Measurements from ENCODE around the gene NCK2.

Gene NCK2

GRCh38 chr2:105847056-105847455 lies 102.3 kb downstream of the NCK2 start:
- Histone ChIP-seq H3K27ac (ENCODE audit: low read length, poor library complexity, severe bottlenecking) (no peak overlapping the region), H2BK15ac (ENCODE audit: low read depth, poor library complexity, severe bottlenecking) (no peak overlapping the region), H2BK5ac (ENCODE audit: low read depth, low read length, poor library complexity, severe bottlenecking) (no peak overlapping the region), H3K4ac (ENCODE audit: low read depth in 1 of 2, low read length in 2 of 2) (no peak overlapping the region), H3K9me3 (ENCODE audit: control insufficient read depth, low read length) (no peaks in the 10 kb centered on the region), H3K9ac (ENCODE audit: low read length) (no peak overlapping the region), H4K91ac (ENCODE audit: low read length) (no peak overlapping the region), H3K23ac (ENCODE audit: low read length in 2 of 2) (no peak overlapping the region), H3K27me3 (ENCODE audit: control insufficient read depth in 1 of 2, insufficient read depth in 1 of 2, low read length in 2 of 2) (no peaks in the 10 kb centered on the region), H2AFZ (ENCODE audit: low read depth, low read length) (no peak overlapping the region), H2BK120ac (ENCODE audit: low read depth, low read length) (no peak overlapping the region), H3K4me3 (ENCODE audit: insufficient read depth in 1 of 2, low read depth in 1 of 2, low read length in 2 of 2) (no peak overlapping the region), H2BK12ac (ENCODE audit: low read length in 2 of 2) (no peak overlapping the region), H3K14ac (ENCODE audit: low read length in 2 of 2) (no peak overlapping the region), H3K18ac (ENCODE audit: low read depth in 1 of 2, low read length in 2 of 2) (no peak overlapping the region), H3K36me3 (ENCODE audit: control insufficient read depth in 1 of 2, insufficient read depth in 2 of 2, low read depth in 1 of 2, low read length in 2 of 2) (no peaks in the 10 kb centered on the region), H2AK5ac (ENCODE audit: low read length, severe bottlenecking) (no peak overlapping the region), H3K79me1 (replicated peaks; ENCODE audit: low read length, poor library complexity, severe bottlenecking) (peaks cover 33% of the 10 kb centered on the region), H3K4me1 (ENCODE audit: control insufficient read depth, insufficient read depth, low read depth, low read length) (peaks cover 6% of the 10 kb centered on the region), H3K4me2 (ENCODE audit: low read length, poor library complexity, severe bottlenecking) (no peak overlapping the region), H4K8ac (ENCODE audit: low read length) (no peak overlapping the region)
- no peak for DNase-seq
- 93% methylated on average over 2 of the region's 2 CpGs for WGBS

GRCh38 chr2:105848367-105848766 lies 103.7 kb downstream of the NCK2 start:
- H3K79me1 ChIP-seq (replicated peaks; ENCODE audit: low read length, poor library complexity, severe bottlenecking) = peaks cover 32% of the 10 kb centered on the region
- H2AFZ ChIP-seq (ENCODE audit: low read depth, low read length) = no peak overlapping the region
- no peak overlapping the region for H3K4ac ChIP-seq (ENCODE audit: low read depth in 1 of 2, low read length in 2 of 2)
- H2BK15ac ChIP-seq (ENCODE audit: low read depth, poor library complexity, severe bottlenecking) = no peak overlapping the region
- H3K14ac ChIP-seq (ENCODE audit: low read length in 2 of 2) = no peak overlapping the region
- H3K4me2 ChIP-seq (ENCODE audit: low read length, poor library complexity, severe bottlenecking) = no peak overlapping the region
- 100% methylated on average over 3 of the region's 7 CpGs for WGBS
- no peak overlapping the region for H3K18ac ChIP-seq (ENCODE audit: low read depth in 1 of 2, low read length in 2 of 2)
- no peak overlapping the region for H3K27ac ChIP-seq (ENCODE audit: low read length, poor library complexity, severe bottlenecking)
- peaks cover 3% of the 10 kb centered on the region for H3K4me1 ChIP-seq (ENCODE audit: control insufficient read depth, insufficient read depth, low read depth, low read length)
- H3K23ac ChIP-seq (ENCODE audit: low read length in 2 of 2) = no peak overlapping the region
- no peak overlapping the region for H2BK12ac ChIP-seq (ENCODE audit: low read length in 2 of 2)
- H3K4me3 ChIP-seq (ENCODE audit: insufficient read depth in 1 of 2, low read depth in 1 of 2, low read length in 2 of 2) = no peak overlapping the region
- H4K91ac ChIP-seq (ENCODE audit: low read length) = no peak overlapping the region
- no peaks in the 10 kb centered on the region for H3K9me3 ChIP-seq (ENCODE audit: control insufficient read depth, low read length)
- no peak overlapping the region for H2AK5ac ChIP-seq (ENCODE audit: low read length, severe bottlenecking)
- no peak overlapping the region for H2BK120ac ChIP-seq (ENCODE audit: low read depth, low read length)
- no peak overlapping the region for H2BK5ac ChIP-seq (ENCODE audit: low read depth, low read length, poor library complexity, severe bottlenecking)
- H3K9ac ChIP-seq (ENCODE audit: low read length) = no peak overlapping the region
- H3K27me3 ChIP-seq (ENCODE audit: control insufficient read depth in 1 of 2, insufficient read depth in 1 of 2, low read length in 2 of 2) = no peaks in the 10 kb centered on the region
- no peaks in the 10 kb centered on the region for H3K36me3 ChIP-seq (ENCODE audit: control insufficient read depth in 1 of 2, insufficient read depth in 2 of 2, low read depth in 1 of 2, low read length in 2 of 2)
- no peak overlapping the region for H4K8ac ChIP-seq (ENCODE audit: low read length)
- DNase-seq = no peak

DNA sequence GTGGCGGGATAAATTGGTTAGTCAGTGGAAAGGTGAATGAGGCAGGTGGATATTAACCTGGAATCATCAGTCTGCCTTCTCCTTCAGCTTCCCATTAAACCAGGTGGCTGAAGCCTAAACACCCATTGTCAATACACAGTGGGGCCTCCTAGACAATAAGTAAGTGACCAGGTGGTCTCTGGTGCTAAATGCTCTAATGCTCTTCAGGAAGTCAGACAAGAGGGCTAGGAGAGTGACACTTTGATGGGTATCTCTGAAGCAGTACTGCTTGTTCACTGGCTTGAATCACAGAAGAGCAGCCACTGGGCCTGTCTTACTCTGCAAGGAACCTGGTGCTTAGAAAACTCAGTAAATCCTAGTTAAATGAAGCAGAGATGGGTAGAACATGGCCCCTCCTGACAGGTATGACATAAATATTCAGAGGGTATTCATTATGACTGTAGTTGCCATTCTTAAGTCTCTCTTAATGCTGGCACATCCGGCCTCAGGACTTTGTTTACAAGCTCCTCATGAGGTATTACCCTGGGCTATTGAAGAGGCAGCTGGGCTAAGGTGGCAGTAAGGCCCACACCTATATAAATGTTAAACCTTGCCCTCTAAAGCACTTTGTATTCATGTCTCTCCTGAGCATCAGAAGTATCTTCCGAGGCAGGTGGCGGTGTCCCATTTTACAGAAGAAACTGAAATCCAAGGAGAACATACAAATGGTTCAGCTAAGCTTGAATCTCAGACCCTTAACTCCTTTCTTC lies 104.9 kb downstream of the NCK2 start:
- no peak overlapping the region for H3K4ac ChIP-seq (ENCODE audit: low read depth in 1 of 2, low read length in 2 of 2)
- no peak overlapping the region for H2BK15ac ChIP-seq (ENCODE audit: low read depth, poor library complexity, severe bottlenecking)
- H4K91ac ChIP-seq (ENCODE audit: low read length) = no peak overlapping the region
- no peak overlapping the region for H3K18ac ChIP-seq (ENCODE audit: low read depth in 1 of 2, low read length in 2 of 2)
- no peak overlapping the region for H2BK12ac ChIP-seq (ENCODE audit: low read length in 2 of 2)
- H3K9ac ChIP-seq (ENCODE audit: low read length) = no peak overlapping the region
- no peaks in the 10 kb centered on the region for H3K36me3 ChIP-seq (ENCODE audit: control insufficient read depth in 1 of 2, insufficient read depth in 2 of 2, low read depth in 1 of 2, low read length in 2 of 2)
- H3K79me1 ChIP-seq (replicated peaks; ENCODE audit: low read length, poor library complexity, severe bottlenecking) = peaks cover 36% of the 10 kb centered on the region
- 89% methylated on average over 4 of the region's 4 CpGs for WGBS
- no peak overlapping the region for H2AK5ac ChIP-seq (ENCODE audit: low read length, severe bottlenecking)
- no peak overlapping the region for H2BK5ac ChIP-seq (ENCODE audit: low read depth, low read length, poor library complexity, severe bottlenecking)
- no peak overlapping the region for H3K4me3 ChIP-seq (ENCODE audit: insufficient read depth in 1 of 2, low read depth in 1 of 2, low read length in 2 of 2)
- no peak overlapping the region for H3K14ac ChIP-seq (ENCODE audit: low read length in 2 of 2)
- no peaks in the 10 kb centered on the region for H3K9me3 ChIP-seq (ENCODE audit: control insufficient read depth, low read length)
- no peaks in the 10 kb centered on the region for H3K27me3 ChIP-seq (ENCODE audit: control insufficient read depth in 1 of 2, insufficient read depth in 1 of 2, low read length in 2 of 2)
- H4K8ac ChIP-seq (ENCODE audit: low read length) = no peak overlapping the region
- no peak overlapping the region for H2BK120ac ChIP-seq (ENCODE audit: low read depth, low read length)
- no peaks in the 10 kb centered on the region for H3K4me1 ChIP-seq (ENCODE audit: control insufficient read depth, insufficient read depth, low read depth, low read length)
- H3K23ac ChIP-seq (ENCODE audit: low read length in 2 of 2) = no peak overlapping the region
- no peak overlapping the region for H3K4me2 ChIP-seq (ENCODE audit: low read length, poor library complexity, severe bottlenecking)
- H3K27ac ChIP-seq (ENCODE audit: low read length, poor library complexity, severe bottlenecking) = no peak overlapping the region
- DNase-seq = no peak
- no peak overlapping the region for H2AFZ ChIP-seq (ENCODE audit: low read depth, low read length)

GRCh38 chr2:105852066-105852465 lies 107.4 kb downstream of the NCK2 start:
- no peak overlapping the region for H3K4me2 ChIP-seq (ENCODE audit: low read length, poor library complexity, severe bottlenecking)
- no peak overlapping the region for H2AK5ac ChIP-seq (ENCODE audit: low read length, severe bottlenecking)
- no peak for DNase-seq
- no peak overlapping the region for H2AFZ ChIP-seq (ENCODE audit: low read depth, low read length)
- no peak overlapping the region for H3K14ac ChIP-seq (ENCODE audit: low read length in 2 of 2)
- H3K36me3 ChIP-seq (ENCODE audit: control insufficient read depth in 1 of 2, insufficient read depth in 2 of 2, low read depth in 1 of 2, low read length in 2 of 2) = peaks cover 0 to 6% of the 10 kb centered on the region in 2 experiments
- WGBS = 99% methylated on average over 10 of the region's 10 CpGs
- no peak overlapping the region for H2BK12ac ChIP-seq (ENCODE audit: low read length in 2 of 2)
- H3K9me3 ChIP-seq (ENCODE audit: control insufficient read depth, low read length) = no peaks in the 10 kb centered on the region
- H2BK15ac ChIP-seq (ENCODE audit: low read depth, poor library complexity, severe bottlenecking) = no peak overlapping the region
- H3K4me3 ChIP-seq (ENCODE audit: insufficient read depth in 1 of 2, low read depth in 1 of 2, low read length in 2 of 2) = no peak overlapping the region
- peaks cover 39% of the 10 kb centered on the region for H3K79me1 ChIP-seq (replicated peaks; ENCODE audit: low read length, poor library complexity, severe bottlenecking)
- no peak overlapping the region for H3K23ac ChIP-seq (ENCODE audit: low read length in 2 of 2)
- H3K18ac ChIP-seq (ENCODE audit: low read depth in 1 of 2, low read length in 2 of 2) = no peak overlapping the region
- peaks cover 2% of the 10 kb centered on the region for H3K4me1 ChIP-seq (ENCODE audit: control insufficient read depth, insufficient read depth, low read depth, low read length)
- no peak overlapping the region for H4K8ac ChIP-seq (ENCODE audit: low read length)
- no peak overlapping the region for H3K27ac ChIP-seq (ENCODE audit: low read length, poor library complexity, severe bottlenecking)
- no peak overlapping the region for H3K9ac ChIP-seq (ENCODE audit: low read length)
- no peaks in the 10 kb centered on the region for H3K27me3 ChIP-seq (ENCODE audit: control insufficient read depth in 1 of 2, insufficient read depth in 1 of 2, low read length in 2 of 2)
- H2BK5ac ChIP-seq (ENCODE audit: low read depth, low read length, poor library complexity, severe bottlenecking) = no peak overlapping the region
- H2BK120ac ChIP-seq (ENCODE audit: low read depth, low read length) = no peak overlapping the region
- no peak overlapping the region for H4K91ac ChIP-seq (ENCODE audit: low read length)
- no peak overlapping the region for H3K4ac ChIP-seq (ENCODE audit: low read depth in 1 of 2, low read length in 2 of 2)

Measured in mesenchymal stem cell (in vitro differentiated cells and primary cell).